LNCAP (cell line): Measurements from ENCODE around the gene GRM7.

Experiments
- TF ChIP-seq, protein P1 (sequence below): fragments of 450-650 bp; IDR thresholded peaks from 2 replicates; pipeline ENCODE4 v1.5.1; 2017; ENCODE audit warnings: mild to moderate bottlenecking

GRM7 gene

GRCh38 chr3:7144697-7145308, 283.9 kb downstream of the GRM7 start:
- TF ChIP-seq, protein P1, sequence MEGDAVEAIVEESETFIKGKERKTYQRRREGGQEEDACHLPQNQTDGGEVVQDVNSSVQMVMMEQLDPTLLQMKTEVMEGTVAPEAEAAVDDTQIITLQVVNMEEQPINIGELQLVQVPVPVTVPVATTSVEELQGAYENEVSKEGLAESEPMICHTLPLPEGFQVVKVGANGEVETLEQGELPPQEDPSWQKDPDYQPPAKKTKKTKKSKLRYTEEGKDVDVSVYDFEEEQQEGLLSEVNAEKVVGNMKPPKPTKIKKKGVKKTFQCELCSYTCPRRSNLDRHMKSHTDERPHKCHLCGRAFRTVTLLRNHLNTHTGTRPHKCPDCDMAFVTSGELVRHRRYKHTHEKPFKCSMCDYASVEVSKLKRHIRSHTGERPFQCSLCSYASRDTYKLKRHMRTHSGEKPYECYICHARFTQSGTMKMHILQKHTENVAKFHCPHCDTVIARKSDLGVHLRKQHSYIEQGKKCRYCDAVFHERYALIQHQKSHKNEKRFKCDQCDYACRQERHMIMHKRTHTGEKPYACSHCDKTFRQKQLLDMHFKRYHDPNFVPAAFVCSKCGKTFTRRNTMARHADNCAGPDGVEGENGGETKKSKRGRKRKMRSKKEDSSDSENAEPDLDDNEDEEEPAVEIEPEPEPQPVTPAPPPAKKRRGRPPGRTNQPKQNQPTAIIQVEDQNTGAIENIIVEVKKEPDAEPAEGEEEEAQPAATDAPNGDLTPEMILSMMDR, result peak; percentile 86

- TF ChIP-seq, protein P1, result no peak
These were observed 285.6 kb downstream of the GRM7 start for GRCh38 chr3:7146529-7146928.

DNA sequence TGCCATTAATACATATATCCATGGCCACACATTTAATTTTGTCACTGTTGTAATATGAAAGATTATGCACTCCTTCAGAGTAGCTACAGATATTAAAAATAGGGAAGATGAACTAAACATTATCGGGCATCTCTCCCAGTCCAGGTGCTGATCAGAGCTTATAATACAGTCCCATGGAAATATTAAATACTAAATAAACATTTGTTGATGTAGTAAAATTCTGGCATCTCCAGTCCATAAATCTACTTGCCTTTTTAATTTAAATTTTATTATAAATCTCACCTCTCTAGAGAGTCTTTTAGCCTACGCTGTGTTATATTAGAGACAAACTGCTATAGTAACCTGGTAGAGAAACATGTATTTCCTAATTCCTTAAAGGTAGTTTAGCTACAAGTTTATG, 297.6 kb downstream of the GRM7 start:
- TF ChIP-seq, protein P1, result no peak

- TF ChIP-seq, protein P1, result no peak
These were observed 299.8 kb downstream of the GRM7 start for GRCh38 chr3:7160689-7161088.

DNA sequence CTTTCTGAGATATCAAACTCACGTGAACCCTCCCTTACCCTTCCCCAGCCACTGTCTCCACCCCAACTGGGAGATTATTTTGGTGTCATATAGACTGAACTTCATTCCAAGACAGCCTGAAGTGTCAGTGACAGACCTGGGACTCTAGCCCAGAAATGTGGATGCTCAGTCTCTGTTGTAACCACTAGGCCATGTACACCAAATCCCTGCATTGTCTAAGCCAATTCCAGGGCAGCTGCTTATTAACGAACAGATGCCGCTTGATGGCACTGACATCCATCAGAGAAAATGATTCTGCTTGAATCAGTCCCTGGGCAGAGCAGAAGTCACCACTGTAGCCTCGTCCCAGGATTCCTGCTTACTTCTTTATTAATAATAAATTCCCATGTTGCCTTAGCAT, 305.5 kb downstream of the GRM7 start:
- TF ChIP-seq, protein P1, result no peak

- TF ChIP-seq, protein P1, result no peak
These were observed 310.6 kb downstream of the GRM7 start for GRCh38 chr3:7171493-7171892.

DNA sequence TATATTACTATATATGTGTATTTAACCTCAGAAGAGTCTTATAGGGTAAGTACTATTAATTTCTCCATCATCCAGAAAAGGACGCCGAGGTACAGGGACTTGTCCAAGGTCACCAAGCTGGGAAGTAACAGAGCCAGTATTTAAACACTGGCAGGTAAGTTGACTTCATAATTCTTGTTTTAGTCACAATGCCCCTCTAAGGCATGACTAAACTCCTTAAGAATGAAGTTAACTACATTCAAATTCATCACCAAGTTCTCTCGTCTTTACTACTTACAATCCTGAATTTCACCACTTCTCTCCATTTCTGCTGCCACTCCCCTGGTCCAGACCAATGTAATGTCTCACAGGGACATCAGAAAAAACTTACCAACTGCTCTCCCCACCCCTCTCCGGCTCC, 312.1 kb downstream of the GRM7 start:
- TF ChIP-seq, protein P1, result no peak

DNA sequence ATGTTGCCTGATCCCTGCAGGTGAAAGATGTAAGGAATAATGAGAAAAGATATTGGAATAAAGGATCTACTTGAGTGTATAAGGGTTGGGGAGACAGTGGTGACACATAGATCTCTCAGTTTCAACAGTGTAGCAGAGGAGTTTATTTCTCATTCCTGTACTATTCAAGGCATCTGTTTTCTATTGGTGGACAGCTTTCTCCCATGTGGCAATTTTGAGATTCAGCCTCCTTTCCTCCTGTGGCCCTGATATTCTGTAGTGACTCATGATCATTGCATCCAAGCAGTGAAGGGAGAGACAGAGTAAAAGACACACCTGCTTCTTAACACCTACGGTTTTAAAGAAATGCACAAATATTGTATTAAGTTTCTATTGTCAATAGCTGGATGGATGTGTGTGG, 327.6 kb downstream of the GRM7 start:
- TF ChIP-seq, protein P1, result no peak
